HG03439 (cell line): ENCODE results near the gene MUC12.
A peak's percentile ranks its signal among the peaks of the same experiment; 100 is the strongest.
"Not testable (repeated sequence)": the region's sequence is repeated elsewhere in the genome, so short reads cannot be mapped to it uniquely, and the experiment has no call there.

Experiments
- ATAC-seq: cut with Tn5 transposase; IDR thresholded peaks from one replicate; pipeline ENCODE4 v1.9.1; 2021; ENCODE audit warnings: mild to moderate bottlenecking, moderate library complexity; ENCODE audit not compliant: unreplicated experiment

MUC12 gene

DNA sequence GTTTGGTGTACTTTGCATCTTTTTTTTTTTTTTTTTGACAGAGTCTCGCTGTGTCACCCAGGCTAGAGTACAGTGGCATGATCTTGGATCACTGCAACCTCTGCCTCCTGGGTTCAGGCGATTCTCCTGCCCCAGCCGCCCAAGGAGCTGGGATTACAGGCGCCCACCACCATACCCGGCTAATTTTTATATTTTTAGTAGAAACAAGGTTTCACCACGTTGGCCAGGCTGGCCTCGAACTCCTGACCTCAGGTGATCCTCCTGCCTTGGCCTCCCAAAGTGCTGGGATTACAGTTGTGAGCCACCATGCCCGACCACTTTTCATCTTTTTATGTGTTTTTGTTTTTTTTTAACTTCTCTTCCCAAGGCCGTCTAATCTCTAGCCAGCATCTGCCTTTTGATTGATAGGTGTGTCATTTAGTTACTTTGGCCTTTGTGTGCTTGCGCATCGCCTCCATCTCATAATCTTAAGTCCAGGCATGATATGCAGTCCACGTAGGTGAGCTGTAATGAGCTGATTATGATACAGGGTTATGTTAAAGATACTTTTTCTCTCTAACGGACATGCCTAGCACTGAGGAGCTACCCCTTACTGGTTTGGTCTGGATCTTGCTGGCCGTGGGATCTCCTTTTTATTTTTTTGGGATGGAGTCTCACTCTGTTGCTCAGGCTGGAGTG lies 15.0 kb downstream of the MUC12 start:
- ATAC-seq: not testable (repeated sequence)

DNA sequence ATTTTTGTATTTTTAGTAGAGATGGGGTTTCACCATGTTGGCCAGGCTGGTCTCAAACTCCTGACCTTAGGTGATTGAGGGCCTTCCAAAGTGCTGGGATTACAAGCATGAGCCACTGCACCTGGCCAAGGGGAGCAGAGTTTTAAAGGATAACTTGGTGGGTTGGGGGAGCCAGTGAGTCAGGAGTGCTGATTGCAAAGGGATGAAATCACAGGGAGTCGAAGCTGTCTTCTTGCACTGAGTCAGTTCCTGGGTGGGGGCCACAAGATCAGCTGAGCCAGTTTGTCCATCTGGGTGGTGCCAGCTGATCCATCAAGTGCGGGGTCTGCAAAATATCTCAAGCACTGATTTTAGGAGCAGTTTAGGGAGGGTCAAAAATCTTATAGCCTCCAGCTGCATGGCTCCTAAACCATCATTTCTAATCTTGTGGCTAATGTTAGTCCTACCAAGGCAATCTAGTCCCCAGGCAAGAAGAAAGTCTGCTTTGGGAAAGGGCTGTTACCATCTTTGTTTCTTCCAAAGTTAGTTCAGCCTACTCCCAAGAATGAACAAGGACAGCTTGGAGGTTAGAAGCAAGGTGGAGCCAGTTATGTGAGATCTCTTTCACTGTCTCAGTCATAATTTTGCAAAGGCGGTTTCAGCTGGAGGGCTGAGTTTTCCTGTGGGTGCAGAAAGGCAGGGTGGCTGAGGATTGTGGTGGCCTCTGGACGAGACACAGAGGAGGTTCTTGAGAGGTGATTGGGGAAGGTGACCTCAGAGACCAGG lies 15.8 kb downstream of the MUC12 start:
- not testable (repeated sequence) for ATAC-seq

DNA sequence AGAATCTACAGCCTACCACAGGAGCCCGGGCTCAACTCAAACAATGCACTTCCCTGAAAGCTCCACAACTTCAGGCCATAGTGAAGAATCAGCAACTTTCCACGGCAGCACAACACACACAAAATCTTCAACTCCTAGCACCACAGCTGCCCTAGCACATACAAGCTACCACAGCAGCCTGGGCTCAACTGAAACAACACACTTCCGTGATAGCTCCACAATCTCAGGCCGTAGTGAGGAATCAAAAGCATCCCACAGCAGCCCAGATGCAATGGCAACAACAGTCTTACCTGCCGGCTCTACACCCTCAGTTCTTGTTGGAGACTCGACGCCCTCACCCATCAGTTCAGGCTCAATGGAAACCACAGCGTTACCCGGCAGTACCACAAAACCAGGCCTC lies 22.3 kb downstream of the MUC12 start:
- ATAC-seq: no peak

DNA sequence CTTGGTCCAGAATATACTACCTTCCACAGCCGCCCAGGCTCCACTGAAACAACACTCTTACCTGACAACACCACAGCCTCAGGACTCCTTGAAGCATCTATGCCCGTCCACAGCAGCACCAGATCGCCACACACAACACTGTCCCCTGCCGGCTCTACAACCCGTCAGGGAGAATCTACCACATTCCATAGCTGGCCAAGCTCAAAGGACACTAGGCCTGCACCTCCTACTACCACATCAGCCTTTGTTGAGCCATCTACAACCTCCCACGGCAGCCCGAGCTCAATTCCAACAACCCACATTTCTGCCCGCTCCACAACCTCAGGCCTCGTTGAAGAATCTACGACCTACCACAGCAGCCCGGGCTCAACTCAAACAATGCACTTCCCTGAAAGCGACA lies 22.9 kb downstream of the MUC12 start:
- ATAC-seq: not testable (repeated sequence)

DNA sequence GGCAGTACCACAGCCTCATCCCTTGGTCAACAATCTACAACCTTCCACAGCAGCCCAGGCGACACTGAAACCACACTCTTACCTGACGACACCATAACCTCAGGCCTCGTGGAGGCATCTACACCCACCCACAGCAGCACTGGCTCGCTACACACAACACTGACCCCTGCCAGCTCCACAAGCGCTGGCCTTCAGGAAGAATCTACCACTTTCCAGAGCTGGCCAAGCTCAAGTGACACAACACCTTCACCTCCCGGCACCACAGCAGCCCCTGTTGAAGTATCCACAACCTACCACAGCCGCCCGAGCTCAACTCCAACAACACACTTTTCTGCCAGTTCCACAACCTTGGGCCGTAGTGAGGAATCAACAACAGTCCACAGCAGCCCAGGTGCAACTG lies 25.3 kb downstream of the MUC12 start:
- not testable (repeated sequence) for ATAC-seq

DNA sequence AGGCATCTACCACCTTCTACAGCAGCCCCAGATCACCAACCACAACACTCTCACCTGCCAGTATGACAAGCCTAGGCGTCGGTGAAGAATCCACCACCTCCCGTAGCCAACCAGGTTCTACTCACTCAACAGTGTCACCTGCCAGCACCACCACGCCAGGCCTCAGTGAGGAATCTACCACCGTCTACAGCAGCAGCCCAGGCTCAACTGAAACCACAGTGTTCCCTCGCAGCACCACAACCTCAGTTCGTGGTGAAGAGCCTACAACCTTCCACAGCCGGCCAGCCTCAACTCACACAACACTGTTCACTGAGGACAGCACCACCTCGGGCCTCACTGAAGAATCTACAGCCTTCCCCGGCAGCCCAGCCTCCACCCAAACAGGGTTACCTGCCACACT lies 29.2 kb downstream of the MUC12 start:
- ATAC-seq: not testable (repeated sequence)

DNA sequence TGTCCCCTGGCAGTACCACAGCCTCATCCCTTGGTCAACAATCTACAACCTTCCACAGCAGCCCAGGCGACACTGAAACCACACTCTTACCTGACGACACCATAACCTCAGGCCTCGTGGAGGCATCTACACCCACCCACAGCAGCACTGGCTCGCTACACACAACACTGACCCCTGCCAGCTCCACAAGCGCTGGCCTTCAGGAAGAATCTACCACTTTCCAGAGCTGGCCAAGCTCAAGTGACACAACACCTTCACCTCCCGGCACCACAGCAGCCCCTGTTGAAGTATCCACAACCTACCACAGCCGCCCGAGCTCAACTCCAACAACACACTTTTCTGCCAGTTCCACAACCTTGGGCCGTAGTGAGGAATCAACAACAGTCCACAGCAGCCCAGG lies 30.0 kb downstream of the MUC12 start:
- ATAC-seq: not testable (repeated sequence)

DNA sequence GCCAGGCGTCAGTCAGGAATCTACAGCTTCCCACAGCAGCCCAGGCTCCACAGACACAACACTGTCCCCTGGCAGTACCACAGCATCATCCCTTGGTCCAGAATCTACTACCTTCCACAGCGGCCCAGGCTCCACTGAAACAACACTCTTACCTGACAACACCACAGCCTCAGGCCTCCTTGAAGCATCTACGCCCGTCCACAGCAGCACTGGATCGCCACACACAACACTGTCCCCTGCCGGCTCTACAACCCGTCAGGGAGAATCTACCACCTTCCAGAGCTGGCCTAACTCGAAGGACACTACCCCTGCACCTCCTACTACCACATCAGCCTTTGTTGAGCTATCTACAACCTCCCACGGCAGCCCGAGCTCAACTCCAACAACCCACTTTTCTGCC lies 30.7 kb downstream of the MUC12 start:
- not testable (repeated sequence) for ATAC-seq

DNA sequence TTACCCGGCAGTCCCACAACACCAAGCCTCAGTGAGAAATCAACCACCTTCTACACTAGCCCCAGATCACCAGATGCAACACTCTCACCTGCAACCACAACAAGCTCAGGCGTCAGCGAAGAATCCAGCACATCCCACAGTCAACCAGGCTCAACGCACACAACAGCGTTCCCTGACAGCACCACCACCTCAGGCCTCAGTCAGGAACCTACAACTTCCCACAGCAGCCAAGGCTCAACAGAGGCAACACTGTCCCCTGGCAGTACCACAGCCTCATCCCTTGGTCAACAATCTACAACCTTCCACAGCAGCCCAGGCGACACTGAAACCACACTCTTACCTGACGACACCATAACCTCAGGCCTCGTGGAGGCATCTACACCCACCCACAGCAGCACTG lies 33.0 kb downstream of the MUC12 start:
- not testable (repeated sequence) for ATAC-seq

DNA sequence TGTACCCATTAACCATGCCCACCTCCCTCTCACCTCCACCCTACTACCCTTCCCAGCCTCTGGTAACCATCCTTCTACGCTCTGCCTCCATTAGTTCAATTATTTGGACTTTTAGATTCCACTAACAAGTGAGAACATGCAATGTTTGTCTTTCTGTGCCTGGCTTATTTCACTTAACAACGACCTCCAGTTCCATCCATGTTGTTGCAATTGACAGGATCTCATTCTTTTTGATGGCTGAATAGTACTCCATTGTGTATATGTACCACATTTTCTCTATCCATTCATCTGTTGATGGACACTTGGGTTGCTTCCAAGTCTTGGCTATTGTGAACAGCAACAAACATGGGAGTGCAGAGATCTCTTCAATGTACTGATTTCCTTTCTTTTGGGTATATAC lies 38.0 kb downstream of the MUC12 start:
- not testable (repeated sequence) for ATAC-seq

DNA sequence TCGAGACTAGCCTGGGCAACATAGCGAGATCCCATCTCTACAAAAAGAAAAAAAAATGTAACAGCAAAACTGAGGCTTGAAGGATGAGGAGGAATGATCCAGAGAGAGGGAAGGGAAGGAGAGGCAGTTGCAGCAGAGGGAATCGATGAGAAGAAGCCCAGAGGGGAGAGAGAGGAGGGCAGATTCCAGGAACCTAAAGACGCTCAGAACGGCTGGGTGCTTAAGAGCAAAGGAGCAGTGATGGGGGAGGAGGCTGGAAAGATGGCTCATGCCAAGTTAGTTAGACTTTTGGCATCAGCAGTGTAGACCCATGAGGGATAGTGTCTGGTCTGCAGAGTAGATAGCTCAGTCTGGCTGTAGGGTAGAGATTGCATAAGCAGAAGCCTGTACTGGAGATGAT lies 40.3 kb downstream of the MUC12 start:
- ATAC-seq: no peak

DNA sequence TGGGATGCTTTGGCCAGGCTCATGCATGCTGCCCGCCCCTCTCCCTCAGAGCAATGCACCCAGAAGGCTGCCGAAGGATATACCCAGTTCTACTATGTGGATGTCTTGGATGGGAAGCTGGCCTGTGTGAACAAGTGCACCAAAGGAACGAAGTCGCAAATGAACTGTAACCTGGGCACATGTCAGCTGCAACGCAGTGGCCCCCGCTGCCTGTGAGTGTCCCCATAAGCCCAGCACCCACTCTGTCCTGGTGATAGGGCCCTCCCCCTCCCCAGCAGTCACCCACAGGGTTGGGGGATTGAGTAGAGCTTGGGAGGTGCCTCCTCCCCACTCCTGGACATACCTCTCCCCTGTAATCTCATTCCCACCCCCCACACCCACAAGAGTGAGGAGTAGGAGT lies 43.6 kb downstream of the MUC12 start:
- no peak for ATAC-seq

DNA sequence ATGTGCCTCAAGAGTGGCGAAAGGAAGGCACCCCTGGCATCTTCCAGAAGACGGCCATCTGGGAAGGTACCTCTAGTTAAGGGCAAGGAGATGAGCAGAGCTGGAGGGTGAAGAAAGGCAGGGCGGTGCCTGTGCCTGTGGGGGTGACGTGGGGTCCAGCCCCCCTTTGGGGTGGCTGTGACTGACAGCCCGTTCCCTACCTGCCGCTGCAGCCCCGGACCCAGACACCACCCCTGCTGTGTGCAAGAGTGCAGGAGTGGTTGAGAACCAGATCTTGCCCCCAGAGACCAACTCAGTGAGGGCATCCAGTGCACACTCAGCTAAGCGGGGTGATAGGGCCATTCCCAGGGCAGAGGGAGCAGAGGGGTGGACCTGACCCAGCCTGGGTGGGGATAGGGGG lies 46.3 kb downstream of the MUC12 start:
- ATAC-seq: no peak

DNA sequence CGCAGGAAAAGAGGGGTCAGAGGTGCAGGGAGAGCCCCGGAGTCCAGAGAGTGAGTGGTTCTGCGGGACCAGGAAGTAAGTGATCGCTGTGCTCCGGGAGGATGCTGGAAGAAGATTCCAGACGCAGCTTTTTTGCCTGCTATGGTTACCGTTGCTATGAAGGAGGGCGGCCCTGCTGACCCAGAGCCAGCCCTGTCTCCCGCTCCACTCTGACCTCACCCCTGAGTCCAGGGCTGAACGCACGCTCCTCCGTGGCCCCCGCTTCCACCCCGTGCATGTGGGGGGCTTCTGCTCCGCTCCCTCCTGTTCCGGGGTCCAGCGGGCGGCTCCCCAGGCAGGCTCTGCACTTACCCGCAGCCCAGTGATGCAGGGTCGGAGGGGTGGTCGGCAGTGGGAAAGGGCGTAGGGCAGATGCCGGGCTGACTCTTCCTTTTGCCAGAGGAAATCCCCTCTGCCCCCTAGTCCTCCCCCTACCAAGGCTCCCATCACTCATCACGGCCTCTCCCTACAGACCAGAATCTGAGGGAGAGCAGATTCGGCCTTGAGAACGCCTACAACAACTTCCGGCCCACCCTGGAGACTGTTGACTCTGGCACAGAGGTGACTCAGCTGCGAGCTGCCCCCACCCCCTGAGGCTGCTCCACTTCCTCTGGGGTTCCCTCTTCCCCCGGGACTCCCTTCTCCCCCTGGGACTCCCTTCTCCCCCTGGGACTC lies 47.9 kb downstream of the MUC12 start:
- peak; percentile 69 for ATAC-seq

DNA sequence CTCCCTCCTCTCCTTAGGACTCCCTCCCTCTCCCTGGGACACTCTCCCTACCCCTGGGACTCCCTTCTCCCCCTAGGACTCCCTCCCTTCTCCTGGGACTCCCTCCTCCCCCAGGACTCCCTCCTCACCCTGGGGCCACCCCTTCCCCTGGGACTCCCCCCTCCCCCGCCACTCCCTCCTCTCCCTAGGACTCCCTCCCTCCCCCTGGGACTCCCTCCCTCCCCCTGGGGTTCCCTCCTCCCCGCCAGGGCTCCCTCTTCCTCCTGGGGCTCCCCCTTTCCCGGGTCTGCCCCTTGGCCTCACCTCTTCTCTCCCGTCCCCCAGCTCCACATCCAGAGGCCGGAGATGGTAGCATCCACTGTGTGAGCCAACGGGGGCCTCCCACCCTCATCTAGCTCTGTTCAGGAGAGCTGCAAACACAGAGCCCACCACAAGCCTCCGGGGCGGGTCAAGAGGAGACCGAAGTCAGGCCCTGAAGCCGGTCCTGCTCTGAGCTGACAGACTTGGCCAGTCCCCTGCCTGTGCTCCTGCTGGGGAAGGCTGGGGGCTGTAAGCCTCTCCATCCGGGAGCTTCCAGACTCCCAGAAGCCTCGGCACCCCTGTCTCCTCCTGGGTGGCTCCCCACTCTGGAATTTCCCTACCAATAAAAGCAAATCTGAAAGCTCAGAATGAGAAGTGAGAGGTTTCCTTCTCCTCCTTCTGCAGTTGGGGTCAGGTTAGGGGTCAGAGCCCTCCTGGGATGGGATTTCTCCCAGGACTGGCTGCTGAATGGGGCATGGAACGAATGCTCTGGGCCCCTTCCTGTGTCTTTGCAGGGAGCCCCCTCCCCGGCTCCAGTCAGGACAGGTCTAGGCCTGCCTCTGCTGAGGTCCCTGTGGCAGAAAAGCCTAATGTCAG lies 49.2 kb downstream of the MUC12 start:
- ATAC-seq: no peak

DNA sequence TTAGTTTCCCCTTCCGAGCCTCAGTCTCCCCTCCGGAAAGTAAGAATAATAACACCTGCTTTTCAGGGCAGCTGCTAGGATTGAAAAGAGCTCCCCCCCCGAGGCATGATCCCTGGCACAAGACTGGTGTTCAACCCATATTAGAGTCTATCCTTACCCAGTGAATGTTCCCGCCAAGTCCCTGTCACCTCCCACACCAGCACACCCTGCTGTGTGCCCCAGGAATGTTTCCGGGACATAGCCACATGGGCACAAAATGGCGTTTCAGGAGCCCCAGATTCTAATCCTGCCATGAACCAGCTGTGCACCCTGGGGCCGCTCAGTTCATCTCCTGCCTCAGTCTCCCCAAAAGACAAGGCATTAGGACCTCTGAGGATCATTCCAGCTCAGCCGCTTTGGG lies 51.1 kb downstream of the MUC12 start:
- no peak for ATAC-seq

DNA sequence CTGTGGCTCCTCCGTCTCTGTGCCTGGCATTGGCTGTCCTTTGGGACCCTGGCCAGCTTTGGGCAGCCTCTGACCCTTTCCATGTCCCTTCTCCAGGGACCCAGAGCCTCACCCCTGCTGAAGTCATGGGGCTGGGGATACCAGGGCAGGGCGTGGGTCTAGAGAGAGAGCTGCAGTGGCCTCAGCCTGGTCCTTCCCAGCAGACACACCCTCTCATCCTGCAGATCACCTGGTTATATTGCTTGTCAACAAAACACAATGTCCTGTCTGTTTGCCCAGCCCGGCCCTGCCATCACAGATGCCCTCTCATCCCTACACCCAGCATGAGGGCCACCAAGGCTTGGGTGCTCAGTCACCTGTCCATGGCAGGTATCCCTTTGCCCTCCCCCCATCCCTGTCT lies 52.3 kb downstream of the MUC12 start:
- ATAC-seq: no peak

DNA sequence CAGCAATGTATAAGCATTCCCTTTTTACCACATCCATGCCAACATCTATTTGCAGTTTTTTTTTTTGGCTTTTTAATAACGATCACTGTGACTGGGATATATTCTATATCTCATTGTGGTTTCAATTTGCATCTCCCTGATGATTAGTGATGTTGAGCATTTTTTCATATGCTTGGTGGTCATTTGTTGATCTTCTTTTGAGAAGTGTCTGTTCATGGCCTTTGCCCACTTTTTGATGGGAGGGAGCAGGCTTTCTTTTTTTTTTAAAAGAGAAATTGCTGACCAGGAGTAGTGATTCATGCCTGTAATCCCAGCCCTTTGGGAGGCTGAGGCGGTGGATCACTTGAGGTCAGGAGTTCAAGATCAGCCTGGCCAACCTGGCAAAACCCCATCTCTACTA lies 54.5 kb downstream of the MUC12 start:
- ATAC-seq: no peak

DNA sequence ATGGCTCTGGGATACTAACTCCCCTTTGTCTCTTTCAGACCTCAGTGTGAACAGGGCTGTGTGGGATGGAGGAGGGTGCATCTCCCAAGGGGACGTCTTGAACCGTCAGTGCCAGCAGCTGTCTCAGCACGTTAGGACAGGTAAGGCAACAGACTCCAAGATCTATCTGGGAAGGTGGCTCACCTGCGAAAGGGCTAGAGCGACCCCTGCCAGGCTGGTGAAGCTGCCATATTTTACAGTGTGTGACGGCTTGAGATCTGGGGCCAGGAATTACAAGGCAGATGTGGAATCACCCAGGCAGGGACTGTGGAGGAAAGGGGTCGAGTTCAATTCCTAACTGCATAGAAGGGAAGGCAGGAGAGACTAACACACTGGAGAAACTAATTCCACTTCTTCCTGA lies 61.7 kb downstream of the MUC12 start:
- ATAC-seq: no peak

DNA sequence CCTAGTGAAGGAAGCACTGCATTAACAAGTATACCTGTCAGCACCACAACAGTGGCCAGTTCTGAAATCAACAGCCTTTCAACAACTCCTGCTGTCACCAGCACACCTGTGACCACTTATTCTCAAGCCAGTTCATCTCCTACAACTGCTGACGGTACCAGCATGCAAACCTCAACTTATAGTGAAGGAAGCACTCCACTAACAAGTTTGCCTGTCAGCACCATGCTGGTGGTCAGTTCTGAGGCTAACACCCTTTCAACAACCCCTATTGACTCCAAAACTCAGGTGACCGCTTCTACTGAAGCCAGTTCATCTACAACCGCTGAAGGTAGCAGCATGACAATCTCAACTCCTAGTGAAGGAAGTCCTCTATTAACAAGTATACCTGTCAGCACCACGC lies 66.6 kb downstream of the MUC12 start:
- ATAC-seq: no peak

DNA sequence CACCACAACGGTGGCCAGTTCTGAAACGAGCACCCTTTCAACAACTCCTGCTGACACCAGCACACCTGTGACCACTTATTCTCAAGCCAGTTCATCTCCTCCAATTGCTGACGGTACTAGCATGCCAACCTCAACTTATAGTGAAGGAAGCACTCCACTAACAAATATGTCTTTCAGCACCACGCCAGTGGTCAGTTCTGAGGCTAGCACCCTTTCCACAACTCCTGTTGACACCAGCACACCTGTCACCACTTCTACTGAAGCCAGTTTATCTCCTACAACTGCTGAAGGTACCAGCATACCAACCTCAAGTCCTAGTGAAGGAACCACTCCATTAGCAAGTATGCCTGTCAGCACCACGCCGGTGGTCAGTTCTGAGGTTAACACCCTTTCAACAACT lies 71.9 kb downstream of the MUC12 start:
- ATAC-seq: not testable (repeated sequence)
